GM23338 (cell line): Measurements from ENCODE around the gene TNRC18. TPM values are rescaled to one million over a fixed set of nuclear protein-coding genes. Genes with fewer than 3 reads are reported as not detected.

Experiments used
- ATAC-seq: fragments of 200-7000 bp; cut with Tn5 transposase; 3 replicates; pipeline ENCODE4 v1.9.1; 2020
- DNase-seq: peaks from one replicate; pipeline ENCODE4 v3.0.0-alpha.2; 2015; ENCODE audit warnings: low spot score
- H2AFZ ChIP-seq: fragments of 200-600 bp; sonication (generic); 2 replicates; pipeline ENCODE4 v1.8.0; 2016; ENCODE audit warnings: antibody characterized with exemption, mild to moderate bottlenecking, moderate library complexity
- H3F3A ChIP-seq: fragments of 200-600 bp; sonication (generic); replicated peaks from 2 replicates; pipeline ENCODE4 v1.8.0; 2017; ENCODE audit warnings: antibody characterized with exemption, mixed run types, low read depth
- H3K27ac ChIP-seq: fragments of 200-600 bp; sonication (generic); 2 replicates; pipeline ENCODE4 v1.6.1; 2016; ENCODE audit warnings: low read depth
- H3K27me3 ChIP-seq: fragments of 200-600 bp; sonication (generic); 2 replicates; pipeline ENCODE4 v1.8.0; 2016; ENCODE audit warnings: mild to moderate bottlenecking, mixed run types, moderate library complexity; ENCODE audit not compliant: insufficient read depth
- H3K36me3 ChIP-seq: fragments of 200-600 bp; sonication (generic); 2 replicates; pipeline ENCODE4 v1.8.0; 2016; ENCODE audit warnings: mild to moderate bottlenecking; ENCODE audit not compliant: insufficient read depth
- H3K4me1 ChIP-seq: fragments of 200-600 bp; sonication (generic); 2 replicates; pipeline ENCODE4 v1.8.0; 2016; ENCODE audit warnings: mild to moderate bottlenecking, moderate library complexity; ENCODE audit not compliant: insufficient read depth
- H3K4me2 ChIP-seq: fragments of 200-600 bp; sonication (generic); 2 replicates; pipeline ENCODE4 v1.7.1; 2017; ENCODE audit warnings: mixed run types
- H3K4me3 ChIP-seq: fragments of 200-600 bp; sonication (generic); 2 replicates; pipeline ENCODE4 v1.6.1; 2016; ENCODE audit warnings: mixed run types
- H3K79me2 ChIP-seq: fragments of 200-600 bp; sonication (generic); replicated peaks from 2 replicates; pipeline ENCODE4 v1.8.0; 2017; ENCODE audit warnings: mild to moderate bottlenecking; ENCODE audit not compliant: insufficient read depth
- H3K9me2 ChIP-seq: fragments of 200-600 bp; sonication (generic); 2 replicates; pipeline ENCODE4 v1.8.0; 2017; ENCODE audit not compliant: insufficient read depth
- H4K20me1 ChIP-seq: fragments of 200-600 bp; sonication (generic); replicated peaks from 2 replicates; pipeline ENCODE4 v1.8.0; 2017; ENCODE audit warnings: mild to moderate bottlenecking; ENCODE audit not compliant: insufficient read depth
- H3K27ac Mint-ChIP-seq: 2 replicates; pipeline ENCODE4 v1.8.0; 2020; ENCODE audit warnings: inconsistent platforms, mild to moderate bottlenecking, moderate library complexity, mixed read lengths
- H3K27me3 Mint-ChIP-seq: 3 replicates; pipeline ENCODE4 v1.8.0; 2022; ENCODE audit warnings: low read depth, mild to moderate bottlenecking, moderate library complexity, mixed read lengths, inconsistent platforms; ENCODE audit not compliant: insufficient read depth, poor library complexity
- H3K36me3 Mint-ChIP-seq: 3 replicates; pipeline ENCODE4 v1.8.0; 2021; ENCODE audit warnings: low read depth, mild to moderate bottlenecking, inconsistent platforms, moderate library complexity, mixed read lengths
- H3K4me1 Mint-ChIP-seq: 3 replicates; pipeline ENCODE4 v1.8.0; 2020; ENCODE audit warnings: mild to moderate bottlenecking, inconsistent platforms, mixed read lengths
- H3K4me3 Mint-ChIP-seq: 3 replicates; pipeline ENCODE4 v1.8.0; 2021; ENCODE audit warnings: moderate library complexity, mild to moderate bottlenecking, inconsistent platforms, mixed read lengths
- H3K9me3 Mint-ChIP-seq: 3 replicates; pipeline ENCODE4 v1.8.0; 2020; ENCODE audit warnings: moderate library complexity, mild to moderate bottlenecking, inconsistent platforms, mixed read lengths
- polyA plus RNA-seq: library from polyadenylated mRNA; unstranded; fragments of >200 nt; fragmentation: Nextera tagmentation; extraction: Ambion mirVana; gene quantifications from 2 replicates; pipeline ENCODE4 v1.2.1, GENCODE V29; 2016
- total RNA-seq: library from RNA; depleted of rRNA; stranded (reverse); fragments of >200 nt; shearing (Covaris generic); gene quantifications from 2 replicates; pipeline ENCODE4 v1.2.3, GENCODE V29; 2014
- TF ChIP-seq, protein P1 (sequence below): fragments of 250-450 bp; sonication (Bioruptor Pico); IDR thresholded peaks from 2 replicates; pipeline ENCODE4 v1.5.0; 2020; ENCODE audit warnings: mild to moderate bottlenecking, moderate library complexity

Gene TNRC18
- total and polyA plus RNA-seq, 2 experiments from 2014 or later: 2.1 to 17.5 TPM

DNA sequence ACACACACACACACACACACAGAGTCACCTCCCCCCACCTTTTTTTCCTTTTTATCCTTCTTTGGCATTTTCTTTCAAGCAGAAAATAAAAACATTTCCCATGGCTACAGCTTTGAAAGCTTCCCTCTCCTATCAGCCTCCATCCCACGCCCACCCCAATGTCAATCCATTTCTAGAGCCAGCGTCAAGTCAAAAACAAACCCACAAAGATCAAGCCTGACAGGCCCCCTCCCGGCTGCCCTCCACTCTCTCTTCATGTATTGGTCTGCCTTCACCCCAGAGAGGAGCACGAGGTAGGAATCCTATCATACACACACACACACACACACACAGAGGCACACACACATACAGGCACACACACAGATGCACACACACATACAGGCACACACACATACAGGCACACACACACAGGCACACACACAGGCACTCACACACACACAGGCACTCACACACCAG, 8.0 kb upstream of the TNRC18 start:
- H3K4me3 ChIP-seq: no peak overlapping the region
- peaks cover 64% of the 10 kb centered on the region for H3K27me3 ChIP-seq
- H3K27ac Mint-ChIP-seq: no peak overlapping the region

More for the DNA sequence above, 8.0 kb upstream of the TNRC18 start:
- no peaks in the 10 kb centered on the region; the same call in 1 of the 2 replicates for H4K20me1 ChIP-seq
- no peak overlapping the region for H3K27ac ChIP-seq
- no peak overlapping the region for H3K4me3 Mint-ChIP-seq
- peaks cover 7% of the 10 kb centered on the region for H3F3A ChIP-seq
- DNase-seq (no peak), ATAC-seq (no peak)
- peaks cover 18% of the 10 kb centered on the region for H3K4me1 Mint-ChIP-seq
- peaks cover 10% of the 10 kb centered on the region; the same call in 1 of the 2 replicates for H3K4me1 ChIP-seq
- peaks cover 58% of the 10 kb centered on the region for H3K27me3 Mint-ChIP-seq
- TF ChIP-seq, protein P1, sequence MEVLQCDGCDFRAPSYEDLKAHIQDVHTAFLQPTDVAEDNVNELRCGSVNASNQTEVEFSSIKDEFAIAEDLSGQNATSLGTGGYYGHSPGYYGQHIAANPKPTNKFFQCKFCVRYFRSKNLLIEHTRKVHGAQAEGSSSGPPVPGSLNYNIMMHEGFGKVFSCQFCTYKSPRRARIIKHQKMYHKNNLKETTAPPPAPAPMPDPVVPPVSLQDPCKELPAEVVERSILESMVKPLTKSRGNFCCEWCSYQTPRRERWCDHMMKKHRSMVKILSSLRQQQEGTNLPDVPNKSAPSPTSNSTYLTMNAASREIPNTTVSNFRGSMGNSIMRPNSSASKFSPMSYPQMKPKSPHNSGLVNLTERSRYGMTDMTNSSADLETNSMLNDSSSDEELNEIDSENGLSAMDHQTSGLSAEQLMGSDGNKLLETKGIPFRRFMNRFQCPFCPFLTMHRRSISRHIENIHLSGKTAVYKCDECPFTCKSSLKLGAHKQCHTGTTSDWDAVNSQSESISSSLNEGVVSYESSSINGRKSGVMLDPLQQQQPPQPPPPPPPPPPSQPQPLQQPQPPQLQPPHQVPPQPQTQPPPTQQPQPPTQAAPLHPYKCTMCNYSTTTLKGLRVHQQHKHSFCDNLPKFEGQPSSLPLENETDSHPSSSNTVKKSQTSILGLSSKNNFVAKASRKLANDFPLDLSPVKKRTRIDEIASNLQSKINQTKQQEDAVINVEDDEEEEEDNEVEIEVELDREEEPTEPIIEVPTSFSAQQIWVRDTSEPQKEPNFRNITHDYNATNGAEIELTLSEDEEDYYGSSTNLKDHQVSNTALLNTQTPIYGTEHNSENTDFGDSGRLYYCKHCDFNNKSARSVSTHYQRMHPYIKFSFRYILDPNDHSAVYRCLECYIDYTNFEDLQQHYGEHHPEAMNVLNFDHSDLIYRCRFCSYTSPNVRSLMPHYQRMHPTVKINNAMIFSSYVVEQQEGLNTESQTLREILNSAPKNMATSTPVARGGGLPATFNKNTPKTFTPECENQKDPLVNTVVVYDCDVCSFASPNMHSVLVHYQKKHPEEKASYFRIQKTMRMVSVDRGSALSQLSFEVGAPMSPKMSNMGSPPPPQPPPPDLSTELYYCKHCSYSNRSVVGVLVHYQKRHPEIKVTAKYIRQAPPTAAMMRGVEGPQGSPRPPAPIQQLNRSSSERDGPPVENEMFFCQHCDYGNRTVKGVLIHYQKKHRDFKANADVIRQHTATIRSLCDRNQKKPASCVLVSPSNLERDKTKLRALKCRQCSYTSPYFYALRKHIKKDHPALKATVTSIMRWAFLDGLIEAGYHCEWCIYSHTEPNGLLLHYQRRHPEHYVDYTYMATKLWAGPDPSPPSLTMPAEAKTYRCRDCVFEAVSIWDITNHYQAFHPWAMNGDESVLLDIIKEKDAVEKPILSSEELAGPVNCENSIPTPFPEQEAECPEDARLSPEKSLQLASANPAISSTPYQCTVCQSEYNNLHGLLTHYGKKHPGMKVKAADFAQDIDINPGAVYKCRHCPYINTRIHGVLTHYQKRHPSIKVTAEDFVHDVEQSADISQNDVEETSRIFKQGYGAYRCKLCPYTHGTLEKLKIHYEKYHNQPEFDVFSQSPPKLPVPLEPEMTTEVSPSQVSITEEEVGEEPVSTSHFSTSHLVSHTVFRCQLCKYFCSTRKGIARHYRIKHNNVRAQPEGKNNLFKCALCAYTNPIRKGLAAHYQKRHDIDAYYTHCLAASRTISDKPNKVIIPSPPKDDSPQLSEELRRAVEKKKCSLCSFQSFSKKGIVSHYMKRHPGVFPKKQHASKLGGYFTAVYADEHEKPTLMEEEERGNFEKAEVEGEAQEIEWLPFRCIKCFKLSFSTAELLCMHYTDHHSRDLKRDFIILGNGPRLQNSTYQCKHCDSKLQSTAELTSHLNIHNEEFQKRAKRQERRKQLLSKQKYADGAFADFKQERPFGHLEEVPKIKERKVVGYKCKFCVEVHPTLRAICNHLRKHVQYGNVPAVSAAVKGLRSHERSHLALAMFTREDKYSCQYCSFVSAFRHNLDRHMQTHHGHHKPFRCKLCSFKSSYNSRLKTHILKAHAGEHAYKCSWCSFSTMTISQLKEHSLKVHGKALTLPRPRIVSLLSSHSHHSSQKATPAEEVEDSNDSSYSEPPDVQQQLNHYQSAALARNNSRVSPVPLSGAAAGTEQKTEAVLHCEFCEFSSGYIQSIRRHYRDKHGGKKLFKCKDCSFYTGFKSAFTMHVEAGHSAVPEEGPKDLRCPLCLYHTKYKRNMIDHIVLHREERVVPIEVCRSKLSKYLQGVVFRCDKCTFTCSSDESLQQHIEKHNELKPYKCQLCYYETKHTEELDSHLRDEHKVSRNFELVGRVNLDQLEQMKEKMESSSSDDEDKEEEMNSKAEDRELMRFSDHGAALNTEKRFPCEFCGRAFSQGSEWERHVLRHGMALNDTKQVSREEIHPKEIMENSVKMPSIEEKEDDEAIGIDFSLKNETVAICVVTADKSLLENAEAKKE (CRISPR knock-in tag): no peak
- no peak overlapping the region for H3K4me2 ChIP-seq
- no peaks in the 10 kb centered on the region for H3K79me2 ChIP-seq
- H3K36me3 ChIP-seq: no peaks in the 10 kb centered on the region
- no peak overlapping the region for H2AFZ ChIP-seq
- H3K9me3 Mint-ChIP-seq: peaks cover 16% of the 10 kb centered on the region; the same call in 1 of the 3 replicates
- H3K9me2 ChIP-seq: no peaks in the 10 kb centered on the region
- peaks cover 13% of the 10 kb centered on the region; the same call in 2 of the 3 replicates for H3K36me3 Mint-ChIP-seq
